MM.1S (cell line): ENCODE results near the gene TMC3.

ENCODE experiments used
- DNase-seq: peaks from one replicate; pipeline ENCODE4 v3.0.0-alpha.2; 2015
- H2AFZ ChIP-seq: fragments of 300-600 bp; sonication (generic); 2 replicates; pipeline ENCODE4 v1.6.0; 2016; ENCODE audit warnings: antibody characterized with exemption, low read length
- H3F3A ChIP-seq: fragments of 300-600 bp; sonication (generic); 2 replicates; pipeline ENCODE4 v1.6.1; 2016; ENCODE audit warnings: mild to moderate bottlenecking, antibody characterized with exemption, low read length, moderate library complexity, mixed read lengths; ENCODE audit not compliant: insufficient read depth
- H3K27ac ChIP-seq: fragments of 300-600 bp; sonication (generic); 2 replicates; pipeline ENCODE4 v1.5.1; 2016; ENCODE audit warnings: mild to moderate bottlenecking, low read length
- H3K27me3 ChIP-seq: fragments of 300-600 bp; sonication (generic); replicated peaks from 2 replicates; pipeline ENCODE4 v1.6.0; 2016; ENCODE audit warnings: low read length; ENCODE audit not compliant: insufficient read depth
- H3K36me3 ChIP-seq: fragments of 300-600 bp; sonication (generic); replicated peaks from 2 replicates; pipeline ENCODE4 v1.6.1; 2016; ENCODE audit warnings: mild to moderate bottlenecking, low read length, mixed read lengths; ENCODE audit not compliant: insufficient read depth
- H3K4me1 ChIP-seq: fragments of 300-600 bp; sonication (generic); 2 replicates; pipeline ENCODE4 v1.6.1; 2016; ENCODE audit warnings: low read length, mixed read lengths
- H3K4me2 ChIP-seq: fragments of 300-600 bp; sonication (generic); 2 replicates; pipeline ENCODE4 v1.6.0; 2016; ENCODE audit warnings: low read depth, low read length
- H3K4me3 ChIP-seq: fragments of 300-600 bp; sonication (generic); 2 replicates; pipeline ENCODE4 v1.5.1; 2016; ENCODE audit warnings: low read length, mixed read lengths
- H3K79me2 ChIP-seq: fragments of 300-600 bp; sonication (generic); 2 replicates; pipeline ENCODE4 v1.6.1; 2016; ENCODE audit warnings: mixed run types, low read length, mixed read lengths
- H3K9ac ChIP-seq: fragments of 300-600 bp; sonication (generic); 2 replicates; pipeline ENCODE4 v1.6.1; 2016; ENCODE audit warnings: low read length, mixed read lengths
- H3K9me2 ChIP-seq: fragments of 300-600 bp; sonication (generic); replicated peaks from 2 replicates; pipeline ENCODE4 v1.6.1; 2016; ENCODE audit warnings: mild to moderate bottlenecking, low read length, mixed read lengths; ENCODE audit not compliant: insufficient read depth
- H3K9me3 ChIP-seq: fragments of 300-600 bp; sonication (generic); replicated peaks from 2 replicates; pipeline ENCODE4 v1.6.1; 2016; ENCODE audit warnings: mild to moderate bottlenecking, low read length, mixed read lengths; ENCODE audit not compliant: insufficient read depth
- H4K20me1 ChIP-seq: fragments of 300-600 bp; sonication (generic); 2 replicates; pipeline ENCODE4 v1.6.1; 2016; ENCODE audit warnings: mild to moderate bottlenecking, low read length, moderate library complexity, mixed read lengths; ENCODE audit not compliant: insufficient read depth
- EZH2 ChIP-seq: fragments of 300-600 bp; sonication (generic); optimal IDR thresholded peaks from 2 replicates; pipeline ENCODE3; 2017; ENCODE audit warnings: low read depth, mild to moderate bottlenecking, antibody characterized with exemption, low read length, mixed read lengths
- EZH2phosphoT487 ChIP-seq: fragments of 300-600 bp; sonication (generic); IDR thresholded peaks from 2 replicates; pipeline ENCODE4 v1.6.1; 2018; ENCODE audit warnings: antibody characterized with exemption, low read length
- TF ChIP-seq, protein P1 (sequence below): fragments of 300-600 bp; sonication (generic); IDR thresholded peaks from 2 replicates; pipeline ENCODE4 v1.5.1; 2016; ENCODE audit warnings: antibody characterized with exemption, low read length, mixed read lengths

The TMC3 gene

DNA sequence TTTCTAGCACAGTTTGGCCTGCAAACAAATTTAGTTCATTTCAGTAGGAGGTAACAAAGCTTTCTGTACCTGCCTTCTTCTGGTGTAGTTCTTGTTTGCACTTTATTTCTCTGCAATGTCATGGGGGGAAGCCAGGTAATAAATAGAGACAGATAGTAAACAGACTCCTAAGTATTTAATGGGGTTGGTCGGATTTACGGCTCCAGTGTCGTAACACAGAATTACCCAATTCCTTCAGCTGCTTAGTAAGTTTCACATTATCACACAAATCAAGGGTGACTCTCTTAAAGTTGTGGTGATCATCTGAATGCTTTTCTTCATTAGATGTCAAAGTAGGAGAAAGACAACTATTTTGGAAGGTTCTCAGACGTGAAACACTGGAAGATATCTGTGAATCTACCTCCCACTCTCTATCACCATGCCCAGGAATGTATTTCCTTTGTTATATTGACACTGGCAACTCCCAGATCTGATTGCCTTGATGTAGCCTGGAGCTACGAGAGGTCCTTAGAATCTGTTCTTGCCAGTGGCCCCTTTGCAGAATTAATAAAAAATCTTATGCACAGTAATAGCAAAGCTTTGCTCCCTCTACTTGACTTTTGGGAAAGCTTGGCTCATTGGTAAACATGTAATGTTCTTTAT is 25.0 kb upstream of the TMC3 start:
- H3K36me3 ChIP-seq = no peaks in the 10 kb centered on the region
- no peak for DNase-seq
- no peaks in the 10 kb centered on the region for H4K20me1 ChIP-seq
- H3K27ac ChIP-seq = no peak overlapping the region
- H3K27me3 ChIP-seq = no peaks in the 10 kb centered on the region
- H3K9me2 ChIP-seq = no peaks in the 10 kb centered on the region
- H3K9ac ChIP-seq = no peak overlapping the region
- no peaks in the 10 kb centered on the region for H3F3A ChIP-seq
- no peak overlapping the region for H2AFZ ChIP-seq
- H3K4me2 ChIP-seq = no peak overlapping the region
- H3K9me3 ChIP-seq = no peaks in the 10 kb centered on the region
- H3K4me3 ChIP-seq = no peak overlapping the region
- H3K4me1 ChIP-seq = no peaks in the 10 kb centered on the region
- no peaks in the 10 kb centered on the region for H3K79me2 ChIP-seq
- TF ChIP-seq, protein P1, sequence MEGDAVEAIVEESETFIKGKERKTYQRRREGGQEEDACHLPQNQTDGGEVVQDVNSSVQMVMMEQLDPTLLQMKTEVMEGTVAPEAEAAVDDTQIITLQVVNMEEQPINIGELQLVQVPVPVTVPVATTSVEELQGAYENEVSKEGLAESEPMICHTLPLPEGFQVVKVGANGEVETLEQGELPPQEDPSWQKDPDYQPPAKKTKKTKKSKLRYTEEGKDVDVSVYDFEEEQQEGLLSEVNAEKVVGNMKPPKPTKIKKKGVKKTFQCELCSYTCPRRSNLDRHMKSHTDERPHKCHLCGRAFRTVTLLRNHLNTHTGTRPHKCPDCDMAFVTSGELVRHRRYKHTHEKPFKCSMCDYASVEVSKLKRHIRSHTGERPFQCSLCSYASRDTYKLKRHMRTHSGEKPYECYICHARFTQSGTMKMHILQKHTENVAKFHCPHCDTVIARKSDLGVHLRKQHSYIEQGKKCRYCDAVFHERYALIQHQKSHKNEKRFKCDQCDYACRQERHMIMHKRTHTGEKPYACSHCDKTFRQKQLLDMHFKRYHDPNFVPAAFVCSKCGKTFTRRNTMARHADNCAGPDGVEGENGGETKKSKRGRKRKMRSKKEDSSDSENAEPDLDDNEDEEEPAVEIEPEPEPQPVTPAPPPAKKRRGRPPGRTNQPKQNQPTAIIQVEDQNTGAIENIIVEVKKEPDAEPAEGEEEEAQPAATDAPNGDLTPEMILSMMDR = no peak
- TF ChIP-seq EZH2 (no peak), EZH2phosphoT487 (no peak)

- no peak overlapping the region for H2AFZ ChIP-seq
- TF ChIP-seq, protein P1 = no peak
- TF ChIP-seq EZH2phosphoT487 (no peak), EZH2 (no peak)
These were observed 24.4 kb upstream of the TMC3 start for GRCh38 chr15:81398456-81398855.

GRCh38 chr15:81394603-81395002 is 20.6 kb upstream of the TMC3 start:
- no peak for DNase-seq
- Histone ChIP-seq H4K20me1 (no peaks in the 10 kb centered on the region), H3K4me1 (no peaks in the 10 kb centered on the region), H3K9me2 (no peaks in the 10 kb centered on the region), H3K27me3 (no peaks in the 10 kb centered on the region), H3K4me3 (no peak overlapping the region), H3K4me2 (no peak overlapping the region), H3K36me3 (no peaks in the 10 kb centered on the region), H3K9ac (no peak overlapping the region), H3K27ac (no peak overlapping the region), H3K9me3 (no peaks in the 10 kb centered on the region), H3K79me2 (no peaks in the 10 kb centered on the region), H3F3A (no peaks in the 10 kb centered on the region), H2AFZ (no peak overlapping the region)
- TF ChIP-seq EZH2phosphoT487 = no peak
- no peak for TF ChIP-seq EZH2
- TF ChIP-seq, protein P1 = no peak

More at GRCh38 chr15:81398456-81398855, 24.4 kb upstream of the TMC3 start:
- Histone ChIP-seq H3K9me3 (no peaks in the 10 kb centered on the region), H3K9me2 (no peaks in the 10 kb centered on the region), H3K27ac (no peak overlapping the region), H3K4me3 (no peak overlapping the region), H4K20me1 (no peaks in the 10 kb centered on the region), H3K27me3 (no peaks in the 10 kb centered on the region), H3F3A (no peaks in the 10 kb centered on the region), H3K79me2 (no peaks in the 10 kb centered on the region), H3K9ac (no peak overlapping the region), H3K4me1 (no peaks in the 10 kb centered on the region), H3K36me3 (no peaks in the 10 kb centered on the region), H3K4me2 (no peak overlapping the region)
- DNase-seq = no peak
